AG09319 (cell line): Measurements from ENCODE around the gene RENBP.

ENCODE experiments used
- DNase-seq: peaks from one replicate; pipeline ENCODE4 v3.0.0-alpha.2; 2010; ENCODE audit warnings: low read depth; ENCODE audit errors: extremely low read depth
- CTCF ChIP-seq: IDR thresholded peaks from 2 replicates; pipeline ENCODE4 v1.5.1; 2011; ENCODE audit warnings: low read depth, mild to moderate bottlenecking, inconsistent platforms, low read length, moderate library complexity

RENBP gene

GRCh38 chrX:153926552-153926857 is 17.9 kb downstream of the RENBP start:
- TF ChIP-seq CTCF, result no peak
- no peak for DNase-seq

DNA sequence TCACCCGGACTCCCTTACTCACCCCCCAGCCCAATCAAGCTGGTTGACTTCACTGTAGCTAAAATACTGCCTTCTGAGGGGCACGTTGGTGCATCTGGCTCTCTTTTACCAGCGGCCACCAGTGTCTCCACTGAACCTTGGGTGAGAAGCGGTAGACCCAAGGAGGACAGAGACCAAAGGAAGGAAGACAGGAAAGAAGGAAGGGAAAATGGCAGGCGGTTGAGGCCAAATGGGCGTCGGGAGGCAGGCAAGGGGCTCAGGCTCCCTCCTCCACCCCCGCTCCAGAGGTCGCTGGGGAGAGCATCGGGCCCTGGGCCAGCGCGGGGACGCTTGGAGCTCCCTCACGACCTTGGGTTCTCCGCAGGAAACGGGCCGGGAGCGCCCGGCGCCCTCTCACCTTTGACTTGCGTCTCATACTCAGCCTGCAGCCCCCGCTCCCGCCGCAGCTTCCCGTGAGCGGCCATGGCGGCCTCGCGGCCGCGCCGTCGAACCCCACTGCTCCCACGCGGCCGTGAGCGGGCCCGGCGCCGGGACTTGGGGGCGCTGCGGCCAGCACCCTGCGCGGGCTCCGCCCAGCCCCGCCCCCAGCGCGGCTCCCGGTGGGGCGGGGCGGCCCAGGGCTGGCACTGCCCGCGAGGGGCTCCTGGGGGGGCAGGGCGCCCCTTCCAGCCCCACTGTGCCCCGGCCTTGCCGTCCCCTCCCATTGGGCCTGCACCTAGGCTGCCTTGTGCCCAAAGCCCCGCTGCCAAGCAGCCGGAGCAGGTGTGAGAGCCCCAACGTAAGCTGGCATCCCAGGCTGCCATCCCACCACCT is 18.5 kb downstream of the RENBP start, which contains the start of gene ARHGAP4:
Gene ARHGAP4 (minus strand): TSS at position 526 of the 813 bp plus-strand sequence. CDS start 62 bp downstream, at position 464.
- no peak for TF ChIP-seq CTCF
- no peak for DNase-seq

DNA sequence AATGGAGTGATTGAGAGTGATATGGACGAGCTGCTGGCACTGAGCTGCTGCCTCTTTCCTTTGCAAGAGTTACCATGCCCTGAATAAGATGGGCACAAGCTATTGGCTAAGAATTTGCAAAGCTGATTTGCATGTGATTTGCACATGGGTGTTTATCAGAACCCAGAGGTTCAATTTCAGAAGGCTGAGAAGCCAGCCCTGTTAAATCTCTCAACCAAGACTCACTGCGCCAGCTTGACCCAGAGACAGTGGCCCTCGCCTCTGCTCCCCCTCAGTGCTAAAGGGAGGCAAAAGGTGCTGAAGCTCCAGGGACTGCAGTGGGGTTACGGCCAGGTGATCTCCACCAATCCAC is 19.1 kb downstream of the RENBP start:
- TF ChIP-seq CTCF, result no peak
- DNase-seq, result no peak

DNA sequence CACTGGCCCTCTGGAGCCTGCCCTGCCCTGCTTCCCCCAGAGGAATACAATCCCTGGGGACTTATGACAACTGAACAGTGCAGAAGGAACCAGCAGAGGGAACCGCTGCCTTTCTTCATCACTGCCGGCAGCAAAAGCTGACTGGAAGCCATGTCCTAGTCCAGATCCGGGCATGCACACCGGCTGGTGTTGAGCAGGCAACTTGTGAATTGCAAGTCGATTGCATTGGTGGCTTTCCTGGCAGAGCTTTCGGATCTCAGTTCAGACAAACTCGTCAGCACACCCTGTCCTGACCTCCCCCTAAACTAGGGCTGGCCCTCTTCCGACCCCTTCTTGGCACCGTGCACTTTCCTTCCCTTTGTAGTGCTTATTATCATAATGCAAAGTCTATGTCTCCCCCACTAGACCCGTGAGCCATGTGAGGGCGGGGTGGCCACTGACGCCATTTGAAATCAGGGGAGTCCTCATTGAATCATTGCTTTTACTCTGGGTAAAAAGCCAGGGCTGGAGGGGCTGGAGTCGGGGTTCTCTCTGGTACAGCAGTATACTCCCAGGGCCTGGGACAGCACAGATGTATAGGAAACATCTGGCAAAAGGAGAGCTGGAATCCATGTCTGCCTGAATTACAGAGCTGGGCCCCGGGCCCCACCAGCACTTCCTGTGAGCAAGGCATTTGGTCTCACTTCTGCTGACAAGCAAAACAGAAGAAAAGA is 20.1 kb downstream of the RENBP start:
- TF ChIP-seq CTCF, result no peak

DNA sequence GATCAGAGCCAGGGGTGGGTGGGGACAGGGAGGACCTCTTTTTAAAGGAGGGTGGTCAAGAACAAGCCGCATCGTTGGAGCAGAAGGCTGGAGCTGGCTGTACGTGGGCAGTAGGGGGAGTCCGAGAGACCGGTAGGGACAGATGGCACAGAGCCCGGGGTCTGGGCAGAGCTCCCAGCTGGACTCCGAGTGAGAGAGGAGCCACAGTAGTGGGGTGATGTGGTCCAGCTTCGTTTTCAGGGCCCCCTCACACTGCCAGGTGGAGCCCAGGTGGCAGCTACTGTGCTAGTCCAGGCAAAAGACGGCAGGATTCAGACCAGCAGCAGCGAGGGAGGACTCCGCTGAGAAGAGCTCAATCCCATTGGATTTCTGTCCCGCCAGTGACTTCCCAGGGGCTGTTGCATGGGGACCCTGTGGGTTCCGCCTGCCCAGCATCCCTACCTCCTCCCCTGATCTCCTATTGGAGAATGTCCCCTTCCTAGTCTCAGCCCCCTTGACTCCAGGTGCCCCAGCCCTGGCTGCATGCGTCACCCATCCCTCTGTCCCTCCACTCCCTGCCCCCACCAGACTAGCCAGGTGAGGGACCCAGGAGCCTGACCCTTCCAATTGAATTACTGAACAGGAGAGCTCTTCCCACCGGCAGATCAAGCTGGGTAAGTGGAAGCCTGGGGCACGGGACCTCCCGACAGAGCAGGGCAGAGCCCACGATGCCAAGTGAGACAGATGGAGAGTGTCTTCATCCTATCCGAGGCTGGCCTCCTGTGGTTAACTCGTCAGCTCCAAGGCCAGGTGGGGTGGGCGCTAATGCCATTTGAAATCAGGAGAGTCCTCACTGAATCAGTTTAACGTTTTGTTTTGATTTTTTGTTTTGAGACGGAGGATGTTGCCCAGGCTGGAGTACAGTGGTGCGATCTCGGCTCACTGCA is 21.2 kb downstream of the RENBP start:
- peak; percentile 59 for TF ChIP-seq CTCF
- DNase-seq, result peak; percentile 8

More for the DNA sequence above, 20.1 kb downstream of the RENBP start:
- no peak for DNase-seq

DNA sequence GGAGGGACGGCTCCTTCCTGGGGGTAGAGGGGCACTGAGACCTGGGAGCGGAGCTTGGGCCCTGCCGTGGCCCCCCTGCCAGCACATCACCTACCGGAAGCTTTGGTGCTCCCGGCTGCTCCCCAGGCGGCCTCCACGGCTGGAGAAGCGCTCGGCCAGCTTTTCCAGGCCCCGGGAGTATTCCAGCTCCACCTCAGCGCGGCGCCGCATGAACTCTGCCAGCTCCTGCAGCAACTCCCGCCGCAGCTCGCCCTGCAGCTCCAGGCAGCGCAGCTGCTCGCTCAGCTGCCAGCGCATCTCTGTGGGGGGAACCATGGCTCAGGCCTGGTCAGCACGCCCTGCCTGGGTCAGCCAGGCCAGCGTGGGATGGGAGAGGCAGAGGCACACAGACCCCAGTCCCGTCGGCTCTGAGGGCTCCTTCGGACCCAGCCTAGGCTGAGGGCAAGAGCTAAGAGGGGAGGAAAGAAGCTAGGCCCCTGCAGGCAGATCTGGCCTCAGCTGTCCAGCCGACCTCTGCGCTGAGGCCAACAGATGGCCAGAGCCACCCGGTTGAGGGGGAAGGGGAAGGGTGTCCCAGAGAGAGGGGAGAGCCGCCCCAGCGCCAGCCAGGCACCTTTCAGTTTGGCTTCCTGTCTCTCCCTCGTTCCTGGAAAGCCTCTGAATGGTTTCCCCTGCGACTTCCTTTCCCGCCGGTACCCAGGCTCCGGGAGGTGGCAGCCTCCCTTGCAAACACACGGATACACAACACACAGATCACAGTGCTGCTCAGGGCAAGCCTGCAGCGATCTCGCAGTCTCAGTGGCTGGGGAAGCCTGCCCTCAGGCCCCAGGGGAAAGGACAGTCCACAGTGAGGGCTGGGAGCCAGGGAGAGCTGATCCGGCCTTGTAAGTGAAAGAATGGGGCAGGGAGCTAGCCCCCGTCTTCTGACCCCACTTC is 22.7 kb downstream of the RENBP start:
- DNase-seq, result no peak
- no peak for TF ChIP-seq CTCF
